ENCODE data around the gene BAG5.
"Not testable (repeated sequence)": the region's sequence is repeated elsewhere in the genome, so short reads cannot be mapped to it uniquely, and the experiment has no call there.

Gene BAG5

GRCh38 chr14:103512180-103512579 lies 50.3 kb downstream of the BAG5 start:
- H3K36me3 ChIP-seq (ENCODE audit: control insufficient read depth, insufficient read depth, low read length); H3K79me2 ChIP-seq (ENCODE audit: control insufficient read depth, insufficient read depth, low read length); H3K27ac ChIP-seq (ENCODE audit: low read depth, low read length); H2BK15ac ChIP-seq (replicated peaks; ENCODE audit: low read depth); H3K4ac ChIP-seq (ENCODE audit: low read depth, low read length); H2AK5ac ChIP-seq (ENCODE audit: low read length); H3K56ac ChIP-seq (ENCODE audit: low read length); H4K8ac ChIP-seq (ENCODE audit: low read depth, low read length); H2BK120ac ChIP-seq (ENCODE audit: low read depth, low read length); H3K18ac ChIP-seq (ENCODE audit: low read length); H3K23ac ChIP-seq (ENCODE audit: low read length); H3K4me1 ChIP-seq (ENCODE audit: control insufficient read depth, low read depth, low read length); H3K27me3 ChIP-seq (ENCODE audit: insufficient read depth, low read length, poor library complexity); H3K9ac ChIP-seq (ENCODE audit: low read length); DNase-seq; H3K4me3 ChIP-seq (ENCODE audit: low read length); H3K79me1 ChIP-seq (ENCODE audit: low read length); H3K4me2 ChIP-seq (ENCODE audit: low read length); H2BK5ac ChIP-seq (ENCODE audit: low read length); H4K5ac ChIP-seq (ENCODE audit: low read length): not testable (repeated sequence)
- no CpG with 5 or more reads among the region's 8 CpGs for WGBS (ENCODE audit: extremely low coverage, insufficient coverage, low lambda C conversion rate)

GRCh38 chr14:103510724-103511693 lies 51.4 kb downstream of the BAG5 start:
- H3K9ac ChIP-seq (ENCODE audit: low read length): no peak overlapping the region
- no peak overlapping the region for H3K4ac ChIP-seq (ENCODE audit: low read depth, low read length)
- no peak overlapping the region for H3K4me2 ChIP-seq (ENCODE audit: low read length)
- no peak overlapping the region for H3K27ac ChIP-seq (ENCODE audit: low read depth, low read length)
- H3K56ac ChIP-seq (ENCODE audit: low read length): no peak overlapping the region
- H3K27me3 ChIP-seq (ENCODE audit: insufficient read depth, low read length, poor library complexity): no peaks in the 10 kb centered on the region
- H3K36me3 ChIP-seq (ENCODE audit: control insufficient read depth, insufficient read depth, low read length): no peaks in the 10 kb centered on the region
- no peak for DNase-seq
- H3K23ac ChIP-seq (ENCODE audit: low read length): no peak overlapping the region
- no peak overlapping the region for H4K8ac ChIP-seq (ENCODE audit: low read depth, low read length)
- H2AK5ac ChIP-seq (ENCODE audit: low read length): no peak overlapping the region
- no peak overlapping the region for H2BK5ac ChIP-seq (ENCODE audit: low read length)
- no peaks in the 10 kb centered on the region for H3K79me2 ChIP-seq (ENCODE audit: control insufficient read depth, insufficient read depth, low read length)
- no peak overlapping the region for H4K5ac ChIP-seq (ENCODE audit: low read length)
- no peak overlapping the region for H3K4me3 ChIP-seq (ENCODE audit: low read length)
- no CpG with 5 or more reads among the region's 26 CpGs for WGBS (ENCODE audit: extremely low coverage, insufficient coverage, low lambda C conversion rate)
- no peaks in the 10 kb centered on the region for H3K4me1 ChIP-seq (ENCODE audit: control insufficient read depth, low read depth, low read length)
- no peaks in the 10 kb centered on the region for H3K79me1 ChIP-seq (ENCODE audit: low read length)
- no peak overlapping the region for H2BK15ac ChIP-seq (replicated peaks; ENCODE audit: low read depth)
- no peak overlapping the region for H3K18ac ChIP-seq (ENCODE audit: low read length)
- no peak overlapping the region for H2BK120ac ChIP-seq (ENCODE audit: low read depth, low read length)

GRCh38 chr14:103509864-103510723 lies 52.4 kb downstream of the BAG5 start:
- WGBS (ENCODE audit: extremely low coverage, insufficient coverage, low lambda C conversion rate): no CpG with 5 or more reads among the region's 11 CpGs
- H2BK5ac ChIP-seq (ENCODE audit: low read length): no peak overlapping the region
- no peak overlapping the region for H3K4me3 ChIP-seq (ENCODE audit: low read length)
- H2BK120ac ChIP-seq (ENCODE audit: low read depth, low read length): no peak overlapping the region
- H3K4me1 ChIP-seq (ENCODE audit: control insufficient read depth, low read depth, low read length): no peaks in the 10 kb centered on the region
- no peaks in the 10 kb centered on the region for H3K27me3 ChIP-seq (ENCODE audit: insufficient read depth, low read length, poor library complexity)
- H3K9ac ChIP-seq (ENCODE audit: low read length): no peak overlapping the region
- H2BK15ac ChIP-seq (replicated peaks; ENCODE audit: low read depth): no peak overlapping the region
- H3K56ac ChIP-seq (ENCODE audit: low read length): no peak overlapping the region
- H3K79me2 ChIP-seq (ENCODE audit: control insufficient read depth, insufficient read depth, low read length): no peaks in the 10 kb centered on the region
- no peaks in the 10 kb centered on the region for H3K36me3 ChIP-seq (ENCODE audit: control insufficient read depth, insufficient read depth, low read length)
- H4K8ac ChIP-seq (ENCODE audit: low read depth, low read length): no peak overlapping the region
- no peak overlapping the region for H2AK5ac ChIP-seq (ENCODE audit: low read length)
- no peak overlapping the region for H3K4me2 ChIP-seq (ENCODE audit: low read length)
- no peak overlapping the region for H3K18ac ChIP-seq (ENCODE audit: low read length)
- H3K23ac ChIP-seq (ENCODE audit: low read length): no peak overlapping the region
- no peak overlapping the region for H3K4ac ChIP-seq (ENCODE audit: low read depth, low read length)
- no peak for DNase-seq
- no peak overlapping the region for H4K5ac ChIP-seq (ENCODE audit: low read length)
- no peak overlapping the region for H3K27ac ChIP-seq (ENCODE audit: low read depth, low read length)
- H3K79me1 ChIP-seq (ENCODE audit: low read length): no peaks in the 10 kb centered on the region

GRCh38 chr14:103508521-103509329 lies 53.7 kb downstream of the BAG5 start:
- Histone ChIP-seq H3K36me3 (ENCODE audit: control insufficient read depth, insufficient read depth, low read length) (peaks cover 3% of the 10 kb centered on the region), H2BK5ac (ENCODE audit: low read length) (no peak overlapping the region), H3K4me1 (ENCODE audit: control insufficient read depth, low read depth, low read length) (no peaks in the 10 kb centered on the region), H3K4ac (ENCODE audit: low read depth, low read length) (no peak overlapping the region), H4K8ac (ENCODE audit: low read depth, low read length) (no peak overlapping the region), H3K79me1 (ENCODE audit: low read length) (no peaks in the 10 kb centered on the region), H3K4me3 (ENCODE audit: low read length) (no peak overlapping the region), H2BK120ac (ENCODE audit: low read depth, low read length) (no peak overlapping the region), H3K9ac (ENCODE audit: low read length) (no peak overlapping the region), H3K23ac (ENCODE audit: low read length) (no peak overlapping the region), H3K27ac (ENCODE audit: low read depth, low read length) (no peak overlapping the region), H4K5ac (ENCODE audit: low read length) (no peak overlapping the region), H2AK5ac (ENCODE audit: low read length) (no peak overlapping the region), H3K4me2 (ENCODE audit: low read length) (no peak overlapping the region), H3K79me2 (ENCODE audit: control insufficient read depth, insufficient read depth, low read length) (no peaks in the 10 kb centered on the region), H3K27me3 (ENCODE audit: insufficient read depth, low read length, poor library complexity) (no peaks in the 10 kb centered on the region), H2BK15ac (replicated peaks; ENCODE audit: low read depth) (no peak overlapping the region), H3K18ac (ENCODE audit: low read length) (no peak overlapping the region), H3K56ac (ENCODE audit: low read length) (no peak overlapping the region)
- WGBS (ENCODE audit: extremely low coverage, insufficient coverage, low lambda C conversion rate): no CpG with 5 or more reads among the region's 16 CpGs
- no peak for DNase-seq

GRCh38 chr14:103507751-103508150 lies 54.7 kb downstream of the BAG5 start:
- Histone ChIP-seq H3K9ac (ENCODE audit: low read length) (no peak overlapping the region), H3K27ac (ENCODE audit: low read depth, low read length) (no peak overlapping the region), H2BK5ac (ENCODE audit: low read length) (no peak overlapping the region), H3K79me2 (ENCODE audit: control insufficient read depth, insufficient read depth, low read length) (no peaks in the 10 kb centered on the region), H3K27me3 (ENCODE audit: insufficient read depth, low read length, poor library complexity) (no peaks in the 10 kb centered on the region), H2BK15ac (replicated peaks; ENCODE audit: low read depth) (no peak overlapping the region), H2BK120ac (ENCODE audit: low read depth, low read length) (no peak overlapping the region), H3K36me3 (ENCODE audit: control insufficient read depth, insufficient read depth, low read length) (peaks cover 8% of the 10 kb centered on the region), H3K4ac (ENCODE audit: low read depth, low read length) (no peak overlapping the region), H3K18ac (ENCODE audit: low read length) (no peak overlapping the region), H3K4me2 (ENCODE audit: low read length) (no peak overlapping the region), H3K56ac (ENCODE audit: low read length) (no peak overlapping the region), H3K79me1 (ENCODE audit: low read length) (no peaks in the 10 kb centered on the region), H2AK5ac (ENCODE audit: low read length) (no peak overlapping the region), H4K8ac (ENCODE audit: low read depth, low read length) (no peak overlapping the region), H3K4me1 (ENCODE audit: control insufficient read depth, low read depth, low read length) (no peaks in the 10 kb centered on the region), H3K23ac (ENCODE audit: low read length) (no peak overlapping the region), H3K4me3 (ENCODE audit: low read length) (no peak overlapping the region), H4K5ac (ENCODE audit: low read length) (no peak overlapping the region)
- WGBS (ENCODE audit: extremely low coverage, insufficient coverage, low lambda C conversion rate): no CpG with 5 or more reads among the region's 3 CpGs
- DNase-seq: no peak
